Activated CD8-positive, alpha-beta memory T cell treated with anti-CD3 and anti-CD28 coated beads for 1 hour (primary cell): Measurements from ENCODE around the gene RASAL2.
"Not testable (repeated sequence)": the region's sequence is repeated elsewhere in the genome, so short reads cannot be mapped to it uniquely, and the experiment has no call there.

ENCODE experiments used
- DNase-seq, 2 donors: peaks; one replicate each; pipeline ENCODE4 v3.0.0-alpha.2; 2020; ENCODE audit warnings: low read depth in 1 of 2; ENCODE audit errors: extremely low read depth in 1 of 2

The RASAL2 gene

GRCh38 chr1:178220094-178220493, 126.2 kb downstream of the RASAL2 start:
- no peak for DNase-seq

- DNase-seq: no peak
Measured at GRCh38 chr1:178223289-178223688, 129.4 kb downstream of the RASAL2 start.

- no peak for DNase-seq
Measured at GRCh38 chr1:178224358-178224757, 130.5 kb downstream of the RASAL2 start.

GRCh38 chr1:178230881-178231409, 137.0 kb downstream of the RASAL2 start:
- DNase-seq: no peak

- DNase-seq: no peak
Measured at GRCh38 chr1:178232108-178232507, 138.2 kb downstream of the RASAL2 start.

GRCh38 chr1:178232949-178233348, 139.0 kb downstream of the RASAL2 start:
- DNase-seq: no peak

- no peak for DNase-seq
Measured at GRCh38 chr1:178237121-178237520, 143.2 kb downstream of the RASAL2 start.

GRCh38 chr1:178238722-178239510, 145.0 kb downstream of the RASAL2 start:
- no peak for DNase-seq

- DNase-seq: no peak
Measured at GRCh38 chr1:178241057-178241456, 147.2 kb downstream of the RASAL2 start.

- no peak for DNase-seq
Measured at GRCh38 chr1:178241837-178242236, 147.9 kb downstream of the RASAL2 start.

- DNase-seq: no peak
Measured at GRCh38 chr1:178243119-178243518, 149.2 kb downstream of the RASAL2 start.

GRCh38 chr1:178243890-178244289, 150.0 kb downstream of the RASAL2 start:
- DNase-seq: no peak

GRCh38 chr1:178248284-178248683, 154.4 kb downstream of the RASAL2 start:
- not testable (repeated sequence) for DNase-seq

GRCh38 chr1:178253581-178253980, 159.7 kb downstream of the RASAL2 start:
- not testable (repeated sequence) for DNase-seq

- no peak for DNase-seq
Measured at GRCh38 chr1:178254433-178254832, 160.5 kb downstream of the RASAL2 start.

GRCh38 chr1:178258536-178258935, 164.6 kb downstream of the RASAL2 start:
- DNase-seq: no peak

GRCh38 chr1:178262120-178262500, 168.2 kb downstream of the RASAL2 start:
- DNase-seq: no peak

GRCh38 chr1:178263341-178263740, 169.4 kb downstream of the RASAL2 start:
- DNase-seq: no peak

GRCh38 chr1:178266113-178266512, 172.2 kb downstream of the RASAL2 start:
- no peak for DNase-seq

GRCh38 chr1:178266619-178267066, 172.7 kb downstream of the RASAL2 start:
- DNase-seq: no peak

- no peak for DNase-seq
Measured at GRCh38 chr1:178267646-178268094, 173.8 kb downstream of the RASAL2 start.

GRCh38 chr1:178271471-178271870, 177.6 kb downstream of the RASAL2 start:
- DNase-seq: no peak
